NCI-H1417 treated with DMSO at 0.1 percent for 48 hours (cell line): Measurements from ENCODE around the gene EIPR1.

ENCODE experiments used
- DNase-seq: peaks from one replicate; lab custom pipeline; 2025; lab: John Stamatoyannopoulos, UW

EIPR1 gene

DNA sequence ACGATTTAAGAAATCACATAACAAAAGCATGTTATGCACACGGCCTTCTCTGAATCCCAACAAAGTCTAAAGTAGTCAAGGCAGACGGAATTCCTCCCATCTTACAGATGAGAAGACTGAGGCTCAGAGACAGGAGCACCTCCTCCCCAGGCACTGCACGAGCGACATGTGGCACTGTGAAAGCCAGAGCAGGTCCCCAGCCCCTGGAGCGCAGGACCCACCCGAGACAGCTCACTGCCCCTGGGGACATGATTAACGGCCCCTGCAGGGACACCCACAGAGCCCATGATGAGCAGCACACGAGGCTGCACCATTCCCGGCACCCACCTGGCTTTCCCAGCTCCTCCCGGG, 53.6 kb downstream of the EIPR1 start:
- DNase-seq = no peak

DNA sequence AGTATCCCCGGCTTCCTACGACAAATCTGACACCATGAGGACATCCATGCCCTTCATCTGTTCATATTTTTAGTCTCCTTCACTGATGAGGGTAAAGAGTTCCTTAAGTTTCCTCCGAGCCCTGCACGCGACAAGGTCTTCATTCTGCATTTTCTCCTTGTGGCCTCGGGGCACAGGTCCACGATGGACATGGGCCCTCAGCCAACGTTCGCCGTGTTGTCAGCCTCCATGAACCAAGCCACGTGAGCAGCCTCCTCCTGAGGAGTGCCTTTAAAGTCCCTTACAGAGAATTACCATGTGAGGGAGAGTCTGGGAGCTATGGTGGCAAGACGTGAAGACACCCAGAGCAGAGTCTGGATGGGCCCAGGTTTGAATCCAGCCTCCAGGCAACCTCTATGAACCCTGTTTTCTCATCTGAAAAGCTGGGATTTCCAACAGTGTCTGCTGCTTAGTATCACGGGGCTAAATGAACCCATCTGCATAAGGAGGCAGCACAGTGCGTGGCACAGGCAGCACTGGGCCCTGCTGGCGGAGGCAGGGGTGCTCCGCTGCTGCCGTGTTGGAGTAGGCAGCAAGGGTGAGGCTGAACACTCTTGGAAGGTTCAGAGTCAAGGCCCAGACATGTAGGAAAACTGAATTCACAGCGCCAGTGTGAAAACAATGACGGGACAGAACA, 54.1 kb downstream of the EIPR1 start:
- no peak for DNase-seq

GRCh38 chr2:3322311-3322970, 55.2 kb downstream of the EIPR1 start:
- DNase-seq = no peak

- no peak for DNase-seq
Observed at GRCh38 chr2:3321825-3322224, 55.8 kb downstream of the EIPR1 start.

DNA sequence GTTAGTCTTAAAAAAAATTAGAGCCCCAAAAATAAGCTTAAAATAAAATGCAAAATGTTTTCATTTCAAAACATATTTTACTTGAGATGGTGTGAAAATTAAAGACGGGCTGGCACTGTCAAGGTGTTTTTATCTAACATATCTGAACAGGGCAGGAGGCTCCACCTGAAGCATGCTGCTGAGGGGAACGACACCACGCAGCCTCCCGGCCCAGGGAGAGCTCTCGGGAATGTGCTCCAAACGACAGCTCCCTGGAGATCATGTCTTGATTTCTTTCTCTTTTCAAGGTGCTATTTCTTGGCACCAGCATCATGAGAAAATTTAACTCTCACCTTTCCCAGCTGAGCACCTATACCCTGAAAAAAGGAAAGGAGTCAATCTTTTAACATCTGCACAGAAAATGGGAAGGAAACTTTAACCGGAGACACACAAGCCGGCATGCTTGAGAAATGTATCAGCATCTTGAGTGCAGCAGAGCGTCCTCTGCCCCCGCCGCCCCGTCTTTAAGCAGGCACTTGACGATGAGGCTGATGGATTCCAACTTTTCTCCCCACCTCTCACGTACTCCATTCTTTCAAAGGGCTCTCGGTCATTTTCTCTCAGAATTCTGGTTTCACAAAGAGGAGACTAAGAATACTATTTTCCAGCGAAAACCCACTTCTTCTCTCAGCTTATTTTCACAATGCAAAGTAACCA, 56.6 kb downstream of the EIPR1 start:
- no peak for DNase-seq

DNA sequence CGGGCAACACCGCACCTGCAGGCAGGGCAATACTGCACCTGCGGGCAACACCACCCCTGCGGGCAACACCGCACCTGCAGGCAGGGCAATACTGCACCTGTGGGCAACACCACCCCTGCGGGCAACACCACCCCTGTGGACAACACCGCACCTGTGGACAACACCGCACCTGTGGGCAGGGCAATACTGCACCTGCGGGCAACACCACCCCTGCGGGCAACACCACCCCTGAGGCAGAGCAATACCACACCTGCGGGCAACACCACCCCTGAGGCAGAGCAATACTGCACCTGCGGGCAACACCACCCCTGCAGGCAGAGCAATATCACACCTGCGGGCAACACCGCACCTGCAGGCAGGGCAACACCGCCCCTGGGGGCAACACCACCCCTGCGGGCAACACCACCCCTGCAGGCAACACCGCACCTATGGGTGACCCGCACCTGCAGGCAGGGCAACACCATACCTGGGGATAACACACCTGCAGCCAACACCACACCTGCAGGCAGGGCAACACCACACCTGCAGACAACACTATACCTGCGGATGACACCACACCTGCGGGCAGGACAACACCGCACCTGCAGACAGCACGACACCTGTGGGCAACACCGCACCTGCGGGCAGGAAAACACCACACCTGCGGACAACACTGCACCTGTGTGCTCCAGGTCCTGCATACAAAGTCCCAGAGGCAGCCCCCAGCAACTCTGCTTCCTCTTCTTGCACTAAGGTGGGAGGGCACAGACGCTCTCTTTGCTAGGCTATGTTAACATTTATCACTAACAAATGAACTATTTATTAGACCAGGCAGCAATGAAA, 57.7 kb downstream of the EIPR1 start:
- DNase-seq = no peak

- no peak for DNase-seq
Observed at GRCh38 chr2:3319134-3319533, 58.5 kb downstream of the EIPR1 start.

- DNase-seq = no peak
Observed at GRCh38 chr2:3317871-3318590, 59.6 kb downstream of the EIPR1 start.

- DNase-seq = no peak
Observed at GRCh38 chr2:3317277-3317685, 60.3 kb downstream of the EIPR1 start.

- DNase-seq = no peak
Observed at GRCh38 chr2:3316456-3317276, 61.0 kb downstream of the EIPR1 start.

GRCh38 chr2:3314626-3315025, 63.0 kb downstream of the EIPR1 start:
- DNase-seq = no peak

- no peak for DNase-seq
Observed at GRCh38 chr2:3313781-3314375, 63.7 kb downstream of the EIPR1 start.

DNA sequence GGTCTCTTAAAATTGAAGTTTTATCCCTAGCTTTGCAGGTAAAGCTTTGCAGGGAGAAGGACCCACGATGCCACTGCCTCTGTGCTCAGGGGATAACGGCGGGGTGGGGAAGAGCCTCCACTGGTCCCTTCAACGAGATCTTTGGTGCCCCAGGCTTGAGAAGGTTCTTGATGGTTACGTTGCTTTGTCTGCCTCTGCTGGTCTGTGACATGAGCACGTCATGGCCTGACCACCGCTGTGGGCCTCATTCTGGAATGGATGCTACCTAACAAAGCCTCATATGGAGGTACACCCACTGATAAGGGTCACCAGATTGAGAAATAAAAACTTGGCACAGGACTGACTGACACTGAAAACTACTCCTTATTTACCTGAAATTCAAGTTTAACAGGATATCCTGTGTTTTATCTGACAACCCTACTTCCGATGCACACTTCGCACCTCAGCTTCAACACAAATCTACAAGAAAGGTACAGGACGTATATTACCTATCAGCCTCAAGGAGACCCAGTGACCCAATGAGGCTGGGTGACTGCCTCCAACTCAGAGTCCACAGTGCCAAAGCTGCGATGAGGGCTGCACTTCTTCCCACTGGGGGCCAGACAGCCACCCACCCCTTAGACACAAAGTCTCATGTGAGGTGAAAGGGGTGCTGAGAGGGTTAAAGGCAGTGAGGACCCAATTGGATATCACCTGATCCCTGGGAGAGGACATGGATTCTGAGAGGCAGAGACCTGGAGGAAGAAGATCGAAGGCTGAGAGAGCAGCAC, 64.9 kb downstream of the EIPR1 start:
- no peak for DNase-seq

DNA sequence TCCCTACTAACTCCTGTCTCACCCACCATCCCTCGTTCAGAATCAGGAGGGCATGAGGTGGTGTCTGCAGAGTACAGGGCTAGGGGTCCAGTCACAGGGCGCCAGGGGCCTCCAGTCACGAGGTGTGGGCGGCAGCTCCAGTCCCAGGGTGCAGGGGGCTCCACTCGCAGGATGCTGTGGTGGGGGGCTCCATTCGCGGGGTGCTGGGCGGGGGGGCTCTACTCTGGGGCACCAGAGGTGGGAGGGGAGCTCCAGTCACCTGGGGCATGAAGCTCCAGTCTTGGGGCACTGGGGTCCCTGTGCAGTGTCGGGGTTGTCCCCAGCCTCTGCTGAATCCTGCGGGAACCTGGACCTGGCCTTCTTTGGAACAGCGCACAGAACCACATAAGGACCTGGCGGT, 66.0 kb downstream of the EIPR1 start:
- DNase-seq = no peak

GRCh38 chr2:3309496-3310355, 67.9 kb downstream of the EIPR1 start:
- no peak for DNase-seq

- DNase-seq = no peak
Observed at GRCh38 chr2:3307901-3308300, 69.7 kb downstream of the EIPR1 start.

DNA sequence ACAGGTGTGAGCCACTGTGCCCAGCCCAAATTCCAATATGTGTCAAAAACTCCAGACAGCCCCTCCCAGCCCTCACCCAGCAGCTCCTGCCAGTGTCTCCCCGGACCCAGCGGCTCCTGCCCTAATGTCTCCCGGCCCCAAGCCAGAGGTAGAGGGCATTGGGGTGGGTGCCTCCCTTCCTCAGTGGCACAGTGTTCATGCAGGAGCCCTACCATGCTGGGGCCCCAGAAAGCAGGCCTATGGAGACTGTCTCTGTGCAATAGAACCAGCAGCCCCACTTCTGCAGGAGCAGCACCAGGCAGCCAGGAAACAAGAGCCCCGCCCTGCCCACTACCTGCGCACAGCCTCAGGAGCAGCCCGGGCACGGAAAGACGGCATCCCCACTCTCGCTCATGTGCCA, 70.4 kb downstream of the EIPR1 start:
- DNase-seq = no peak

GRCh38 chr2:3305952-3306351, 71.7 kb downstream of the EIPR1 start:
- no peak for DNase-seq

GRCh38 chr2:3305431-3305830, 72.2 kb downstream of the EIPR1 start:
- DNase-seq = no peak
